CD4-positive, alpha-beta T cell treated with Interleukin-15 for 4 hours (primary cell): Measurements from ENCODE around the gene ARHGAP24.
"Not testable (repeated sequence)": the region's sequence is repeated elsewhere in the genome, so short reads cannot be mapped to it uniquely, and the experiment has no call there.

Experiments used
- DNase-seq: peaks from one replicate; pipeline ENCODE4 v3.0.0-alpha.2; 2020; ENCODE audit warnings: low spot score

The ARHGAP24 gene

GRCh38 chr4:86019906-86020305, 545.0 kb downstream of the ARHGAP24 start:
- no peak for DNase-seq

- DNase-seq, result not testable (repeated sequence)
Measured at GRCh38 chr4:86021671-86022070, 546.7 kb downstream of the ARHGAP24 start.

DNA sequence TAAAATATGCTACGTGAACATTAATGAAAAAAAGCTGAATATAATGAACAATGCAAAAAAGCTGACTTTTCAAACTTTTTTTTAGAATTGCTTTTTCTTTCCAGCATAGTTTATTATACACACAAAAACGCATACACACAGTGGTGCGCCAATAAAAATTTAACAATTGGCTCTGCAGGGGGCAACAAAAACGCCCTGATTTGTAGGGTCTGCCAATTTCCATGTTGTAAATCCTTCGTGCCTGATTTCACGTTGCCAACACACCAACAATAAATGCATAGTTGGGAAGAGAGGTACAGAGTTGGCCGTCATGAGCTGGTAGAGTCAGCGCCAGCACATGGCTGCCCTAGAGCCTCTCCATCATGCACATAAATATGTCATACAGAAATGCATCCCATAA, 551.8 kb downstream of the ARHGAP24 start:
- no peak for DNase-seq

GRCh38 chr4:86031927-86032326, 557.0 kb downstream of the ARHGAP24 start:
- DNase-seq, result no peak

- DNase-seq, result no peak
Measured at GRCh38 chr4:86032476-86033022, 557.6 kb downstream of the ARHGAP24 start.

DNA sequence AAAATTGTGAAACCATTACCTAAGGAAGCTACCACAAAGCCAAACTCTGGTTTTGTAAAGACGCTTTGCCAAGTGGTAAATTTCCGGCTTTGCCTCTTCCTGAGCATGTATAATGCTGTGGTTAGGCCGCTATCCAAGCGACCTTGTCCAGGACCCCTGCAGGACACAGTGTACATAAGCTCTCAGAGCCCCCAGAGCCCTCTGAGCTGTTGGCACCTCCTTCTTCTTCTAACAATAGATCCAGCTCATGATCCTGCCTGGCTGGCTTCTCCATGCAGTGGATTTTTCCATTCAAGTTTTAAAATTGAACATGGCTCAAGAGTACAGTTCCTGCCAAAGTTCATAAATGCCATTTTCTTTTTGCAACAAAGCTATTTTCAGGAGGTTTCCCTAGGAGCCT, 558.2 kb downstream of the ARHGAP24 start:
- DNase-seq, result no peak

DNA sequence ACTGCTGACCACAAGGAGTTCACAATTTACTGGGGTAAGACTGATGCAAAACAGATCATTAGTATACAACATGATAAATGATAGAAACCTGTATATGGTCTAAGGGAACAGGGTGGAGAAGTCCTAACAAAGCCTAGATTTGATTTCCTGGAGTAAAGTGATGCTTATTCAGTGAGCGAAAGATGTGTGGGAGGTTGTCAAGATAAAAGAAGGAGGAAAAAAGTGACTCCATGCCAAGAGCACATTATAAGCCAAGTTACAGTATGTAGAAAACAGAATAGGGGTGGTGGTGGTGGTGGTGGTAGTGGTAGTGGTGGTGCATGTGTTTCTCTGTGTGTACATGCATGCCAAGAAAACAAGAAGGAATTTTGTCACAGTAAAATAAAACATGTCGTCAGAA, 559.7 kb downstream of the ARHGAP24 start:
- no peak for DNase-seq

- DNase-seq, result no peak
Measured at GRCh38 chr4:86035688-86036087, 560.7 kb downstream of the ARHGAP24 start.

- no peak for DNase-seq
Measured at GRCh38 chr4:86036736-86037135, 561.8 kb downstream of the ARHGAP24 start.

DNA sequence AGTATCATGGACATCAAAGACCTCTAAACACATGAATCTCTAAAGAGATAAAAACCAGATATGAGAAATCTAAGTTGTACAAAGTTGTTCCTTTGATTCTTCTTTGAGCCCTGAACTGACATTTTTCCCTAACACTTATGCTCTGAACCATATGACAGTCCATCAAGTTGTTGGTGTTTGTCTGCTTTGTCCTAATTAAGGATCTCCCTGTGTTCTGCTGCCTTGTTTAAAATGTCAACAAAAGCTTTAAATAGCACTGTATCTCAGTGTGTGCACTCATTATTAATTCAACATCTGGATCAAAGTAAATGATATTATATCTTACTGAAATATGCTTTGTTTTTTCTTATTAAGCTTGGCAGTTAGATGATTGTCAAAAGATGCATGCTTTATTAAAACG, 563.1 kb downstream of the ARHGAP24 start:
- DNase-seq, result no peak

DNA sequence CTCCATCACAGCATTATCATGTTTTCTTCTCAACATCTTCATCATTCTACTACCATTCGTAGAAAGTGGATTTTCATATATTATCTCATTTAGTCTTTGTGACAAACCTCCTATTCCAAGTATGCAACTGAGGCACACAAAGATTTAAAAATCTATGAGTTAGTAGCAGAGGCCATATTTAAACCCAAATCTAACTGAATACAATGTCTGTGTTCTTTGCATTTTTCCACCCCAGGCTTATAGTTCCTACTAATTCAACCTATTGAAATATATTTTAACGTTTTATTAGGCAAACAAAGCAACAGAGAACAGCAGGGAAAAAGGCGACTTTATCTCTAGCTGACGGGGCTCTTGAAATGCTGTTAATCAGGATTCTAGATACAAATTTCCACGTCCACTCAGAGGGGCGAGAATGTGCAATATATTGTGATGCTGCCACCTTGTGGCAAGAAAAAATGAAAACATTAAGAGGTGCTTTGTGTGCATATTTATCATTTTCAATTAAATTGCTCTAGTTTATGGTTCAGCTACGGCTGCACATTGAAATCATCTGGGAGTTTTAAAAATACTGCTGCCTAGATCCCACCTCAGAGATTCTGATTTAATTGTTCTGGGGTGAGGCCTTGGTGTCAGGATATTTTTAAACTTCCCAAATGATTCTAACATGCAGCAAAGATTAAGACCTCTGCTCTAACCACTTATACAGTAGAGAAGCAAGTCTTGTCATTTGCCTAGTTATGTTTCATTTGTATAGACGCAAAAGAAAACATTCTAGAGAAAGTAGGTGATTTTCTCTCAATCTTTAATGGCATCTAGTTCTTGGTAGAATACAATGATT, 569.0 kb downstream of the ARHGAP24 start:
- peak; percentile 10 for DNase-seq

DNA sequence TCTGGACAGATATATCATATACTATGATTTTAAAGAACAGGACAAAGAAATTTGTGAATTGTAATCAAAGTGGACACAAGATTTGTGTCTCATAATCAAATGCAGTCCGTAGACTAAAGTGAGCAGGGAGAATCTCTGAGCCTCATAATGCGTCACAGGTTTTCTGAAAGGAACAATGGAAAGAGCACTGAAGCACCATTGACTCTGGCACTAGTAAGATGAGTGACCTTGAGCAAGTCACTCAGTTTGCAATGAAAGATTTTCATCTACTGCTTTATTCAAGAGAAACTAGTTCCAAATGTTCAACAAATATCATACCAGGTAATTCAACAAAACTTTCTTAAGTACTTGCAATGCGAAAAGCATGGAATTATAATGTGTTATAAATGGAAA, 569.6 kb downstream of the ARHGAP24 start:
- no peak for DNase-seq

GRCh38 chr4:86048426-86048825, 573.5 kb downstream of the ARHGAP24 start:
- DNase-seq, result no peak

- DNase-seq, result no peak
Measured at GRCh38 chr4:86050496-86050895, 575.5 kb downstream of the ARHGAP24 start.
